ENCODE data around the gene ASIC1.

DNA sequence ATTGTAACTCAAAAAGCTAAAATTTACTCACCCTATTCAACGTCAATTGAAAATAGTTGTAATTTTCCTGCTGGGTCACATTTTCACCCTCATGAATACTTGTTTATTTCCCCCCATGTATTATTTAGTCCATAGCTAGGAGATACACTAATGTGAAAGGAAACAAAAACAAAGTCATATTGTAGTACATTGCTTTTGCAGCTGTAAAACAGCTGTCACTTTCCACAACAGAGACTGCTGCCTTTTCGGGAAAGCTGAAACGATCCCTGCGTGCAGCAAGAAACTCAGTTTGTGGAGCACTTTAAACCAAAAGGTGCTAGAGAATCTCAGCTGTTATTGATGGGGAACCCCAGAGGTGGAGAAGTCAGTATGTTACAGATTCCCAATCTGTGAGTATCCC is 36.4 kb upstream of the ASIC1 start:
- TF ChIP-seq, protein P1, sequence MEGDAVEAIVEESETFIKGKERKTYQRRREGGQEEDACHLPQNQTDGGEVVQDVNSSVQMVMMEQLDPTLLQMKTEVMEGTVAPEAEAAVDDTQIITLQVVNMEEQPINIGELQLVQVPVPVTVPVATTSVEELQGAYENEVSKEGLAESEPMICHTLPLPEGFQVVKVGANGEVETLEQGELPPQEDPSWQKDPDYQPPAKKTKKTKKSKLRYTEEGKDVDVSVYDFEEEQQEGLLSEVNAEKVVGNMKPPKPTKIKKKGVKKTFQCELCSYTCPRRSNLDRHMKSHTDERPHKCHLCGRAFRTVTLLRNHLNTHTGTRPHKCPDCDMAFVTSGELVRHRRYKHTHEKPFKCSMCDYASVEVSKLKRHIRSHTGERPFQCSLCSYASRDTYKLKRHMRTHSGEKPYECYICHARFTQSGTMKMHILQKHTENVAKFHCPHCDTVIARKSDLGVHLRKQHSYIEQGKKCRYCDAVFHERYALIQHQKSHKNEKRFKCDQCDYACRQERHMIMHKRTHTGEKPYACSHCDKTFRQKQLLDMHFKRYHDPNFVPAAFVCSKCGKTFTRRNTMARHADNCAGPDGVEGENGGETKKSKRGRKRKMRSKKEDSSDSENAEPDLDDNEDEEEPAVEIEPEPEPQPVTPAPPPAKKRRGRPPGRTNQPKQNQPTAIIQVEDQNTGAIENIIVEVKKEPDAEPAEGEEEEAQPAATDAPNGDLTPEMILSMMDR (conservative IDR thresholded peaks at IDR 0.05; ENCODE audit: low read length) = no peak
- TF ChIP-seq EZH2phosphoT487 (IDR thresholded peaks at IDR 0.05; ENCODE audit: borderline replicate concordance, low read depth, low read length) = no peak

Data from OCI-LY7 (cell line).